SK-N-SH (cell line): ENCODE results near the gene FRAS1. TPM values are rescaled to one million over a fixed set of nuclear protein-coding genes. Genes with fewer than 3 reads are reported as not detected.

Source experiments
- CTCF ChIA-PET: fragments of 300-600, 350-600 bp; formaldehyde crosslinking; extraction: SDS; loops from one replicate; lab custom pipeline; 2021; lab: Yijun Ruan, JAX
- POLR2A ChIA-PET: fragments of 350-600 bp; sonication (Branson Sonifier 250); formaldehyde crosslinking; extraction: SDS; loops from one replicate; lab custom pipeline; 2020; ENCODE audit warnings: antibody characterized with exemption, inconsistent platforms; lab: Yijun Ruan, JAX
- DNase-seq: peaks from one replicate; pipeline ENCODE4 v3.0.0; 2012
- H2AFZ ChIP-seq: fragments of 200-600 bp; sonication (generic); 2 replicates; pipeline ENCODE4 v1.8.1; 2016; ENCODE audit warnings: antibody characterized with exemption, mild to moderate bottlenecking, low read depth
- H3F3A ChIP-seq: fragments of 200-600 bp; sonication (generic); replicated peaks from 2 replicates; pipeline ENCODE3; 2016; ENCODE audit warnings: antibody characterized with exemption, mild to moderate bottlenecking; ENCODE audit not compliant: insufficient read depth
- H3K27ac ChIP-seq, 2 experiments: fragments of 200-500 bp in 1 of 2; fragments of 200-600 bp in 1 of 2; sonication (Bioruptor generic) in 1 of 2; sonication (generic), shearing (Covaris generic) in 1 of 2; 2 replicates each; pipeline versions ENCODE4 v1.5.1 to v1.6.1; 2014 to 2016; ENCODE audit warnings: low read depth in 2 of 2, inconsistent platforms in 1 of 2, low read length in 1 of 2, mild to moderate bottlenecking in 1 of 2, mixed read lengths in 1 of 2
- H3K27me3 ChIP-seq: fragments of 200-600 bp; sonication (generic), shearing (Covaris generic); 2 replicates; pipeline ENCODE4 v1.6.1; 2016; ENCODE audit warnings: mixed run types; ENCODE audit not compliant: insufficient read depth
- H3K36me3 ChIP-seq, 2 experiments: fragments of 200-500 bp in 1 of 2; fragments of 200-600 bp in 1 of 2; sonication (Bioruptor generic) in 1 of 2; sonication (generic) in 1 of 2; replicated peaks in 1 of 2; 2 replicates each; pipeline versions ENCODE3 to v1.5.1; 2014 to 2016; ENCODE audit warnings: low read length in 1 of 2, mild to moderate bottlenecking in 1 of 2; ENCODE audit not compliant: insufficient read depth in 2 of 2, control insufficient read depth in 1 of 2
- H3K4me1 ChIP-seq, 2 experiments: fragments of 200-500 bp in 1 of 2; fragments of 200-600 bp in 1 of 2; sonication (Bioruptor generic) in 1 of 2; sonication (generic), shearing (Covaris generic) in 1 of 2; 2 replicates each; pipeline versions ENCODE4 v1.5.1 to v1.6.1; 2014 to 2016; ENCODE audit warnings: low read depth in 1 of 2, low read length in 1 of 2, mixed run types in 1 of 2; ENCODE audit not compliant: insufficient read depth in 2 of 2, control insufficient read depth in 1 of 2
- H3K4me2 ChIP-seq: fragments of 200-600 bp; sonication (generic), shearing (Covaris generic); 2 replicates; pipeline ENCODE4 v1.6.1; 2017; ENCODE audit warnings: mixed run types
- H3K4me3 ChIP-seq, 2 experiments: fragments of 200-500 bp in 1 of 2; fragments of 200-600 bp in 1 of 2; sonication (Bioruptor generic) in 1 of 2; sonication (generic), shearing (Covaris generic) in 1 of 2; 2 replicates each; pipeline versions ENCODE4 v1.5.1 to v1.8.1; 2014 to 2016; ENCODE audit warnings: low read depth in 2 of 2, inconsistent platforms in 1 of 2, low read length in 1 of 2, mild to moderate bottlenecking in 1 of 2, mixed read lengths in 1 of 2, moderate library complexity in 1 of 2
- H3K79me2 ChIP-seq: fragments of 200-600 bp; sonication (generic); 2 replicates; pipeline ENCODE4 v1.8.1; 2017; ENCODE audit warnings: mild to moderate bottlenecking; ENCODE audit not compliant: insufficient read depth
- H3K9ac ChIP-seq: fragments of 200-600 bp; sonication (generic); 2 replicates; pipeline ENCODE4 v1.6.1; 2017; ENCODE audit warnings: mixed run types
- H3K9me2 ChIP-seq: fragments of 200-600 bp; sonication (generic); 2 replicates; pipeline ENCODE4 v1.6.1; 2017; ENCODE audit warnings: mixed run types
- H3K9me3 ChIP-seq: fragments of 200-600 bp; sonication (generic); 2 replicates; pipeline ENCODE4 v1.6.1; 2017; ENCODE audit warnings: mixed run types, mild to moderate bottlenecking, moderate library complexity
- H4K20me1 ChIP-seq: fragments of 200-600 bp; sonication (generic); 2 replicates; pipeline ENCODE4 v1.6.1; 2017; ENCODE audit warnings: mild to moderate bottlenecking, mixed run types; ENCODE audit not compliant: insufficient read depth
- CTCF ChIP-seq: fragments of 200-600 bp; sonication (generic); IDR thresholded peaks from 2 replicates; pipeline ENCODE4 v1.6.1; 2017; ENCODE audit warnings: antibody characterized with exemption, mild to moderate bottlenecking, moderate library complexity
- FOSL2 ChIP-seq: IDR thresholded peaks from 2 replicates; pipeline ENCODE4 v1.4.0; 2012; ENCODE audit warnings: low read depth, mild to moderate bottlenecking, moderate library complexity, borderline replicate concordance
- FOXJ3 ChIP-seq: sonication (generic); formaldehyde crosslinking; IDR thresholded peaks from 2 replicates; pipeline ENCODE4 v1.5.1; 2020; ENCODE audit warnings: mild to moderate bottlenecking, missing genetic modification reagents
- GABPA ChIP-seq: IDR thresholded peaks from 2 replicates; pipeline ENCODE4 v1.4.0; 2012; ENCODE audit warnings: low read depth, mild to moderate bottlenecking
- MXI1 ChIP-seq: IDR thresholded peaks from 2 replicates; pipeline ENCODE4 v1.6.1; 2012; ENCODE audit warnings: mild to moderate bottlenecking, low read depth, low read length, improper control_type of control experiment
- NRF1 ChIP-seq: IDR thresholded peaks from 2 replicates; pipeline ENCODE4 v1.6.1; 2012; ENCODE audit warnings: low read depth, mild to moderate bottlenecking, low read length
- POLR2AphosphoS5 ChIP-seq: IDR thresholded peaks from 2 replicates; pipeline ENCODE4 v1.6.1; 2012; ENCODE audit warnings: low read depth, low read length
- RCOR1 ChIP-seq: fragments of 150-350 bp; IDR thresholded peaks from 2 replicates; pipeline ENCODE4 v1.6.1; 2017; ENCODE audit warnings: antibody characterized with exemption, low read length
- REST ChIP-seq: IDR thresholded peaks from 2 replicates; pipeline ENCODE4 v1.6.1; 2012; ENCODE audit warnings: mild to moderate bottlenecking, low read depth, low read length, moderate library complexity
- TEAD4 ChIP-seq: IDR thresholded peaks from 2 replicates; pipeline ENCODE4 v1.4.0; 2012; ENCODE audit warnings: mild to moderate bottlenecking, borderline replicate concordance; ENCODE audit not compliant: insufficient read depth
- YY1 ChIP-seq: IDR thresholded peaks from 2 replicates; pipeline ENCODE4 v1.4.0; 2012; ENCODE audit warnings: low read depth, mild to moderate bottlenecking
- WGBS: methylation state at CpG from one replicate; pipeline ENCODE4 v1.1.6; 2017; ENCODE audit warnings: low lambda C conversion rate; 5-methylcytosine and 5-hydroxymethylcytosine counted together
- polyA plus RNA-seq, 3 experiments: library from polyadenylated mRNA; depleted of rRNA; stranded (reverse); fragments of >200 nt; gene quantifications; 2 replicates each; pipeline ENCODE4 v1.2.3, GENCODE V29; 2012

FRAS1 gene
- polyA plus RNA-seq, 1 of the 3 experiments (the other 2 are of a cell fraction), result 8.3 TPM

DNA sequence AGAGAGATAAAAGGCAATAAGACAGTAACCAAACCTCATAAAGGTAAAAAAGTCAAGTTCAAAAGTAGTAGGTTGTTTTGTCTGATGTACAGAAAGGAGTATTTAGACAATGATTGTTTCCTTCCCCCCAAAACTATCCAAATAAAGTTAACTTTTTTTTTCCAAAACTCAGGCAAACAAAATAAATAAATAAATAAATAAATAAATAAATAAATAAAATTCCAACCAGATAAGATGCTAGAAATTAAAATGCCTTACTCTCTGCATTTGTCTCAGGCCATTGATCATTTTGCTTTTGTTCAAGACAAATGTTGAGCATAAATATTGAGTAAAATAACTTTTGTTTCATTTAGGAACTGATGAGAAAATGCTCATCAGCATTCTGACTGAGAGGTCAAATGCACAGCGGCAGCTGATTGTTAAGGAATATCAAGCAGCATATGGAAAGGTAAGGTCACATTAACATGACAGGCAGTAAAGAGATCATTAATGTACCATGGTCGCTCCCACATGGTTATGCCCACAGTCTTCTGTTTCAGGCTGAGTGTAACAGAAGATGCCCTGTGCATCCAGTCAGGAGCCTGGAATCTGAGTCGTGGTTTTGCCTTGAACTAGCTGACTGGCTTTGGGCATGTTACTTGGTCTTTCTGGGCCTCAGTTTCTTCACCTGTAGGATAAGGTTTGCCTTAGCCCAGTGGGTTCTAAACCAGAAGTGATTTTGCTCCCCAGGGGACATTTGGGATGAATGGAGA, 521.7 kb downstream of the FRAS1 start:
- H3F3A ChIP-seq, result no peaks in the 10 kb centered on the region
- 97% methylated on average over 2 of the region's 3 CpGs for WGBS
- no peaks in the 10 kb centered on the region for H3K9me2 ChIP-seq
- H3K9me3 ChIP-seq, result no peaks in the 10 kb centered on the region
- H3K4me2 ChIP-seq, result no peak overlapping the region
- no peaks in the 10 kb centered on the region for H3K79me2 ChIP-seq
- POLR2A ChIA-PET, result no interaction called here
- no peak overlapping the region for H3K4me3 ChIP-seq
- H3K36me3 ChIP-seq, result no peaks in the 10 kb centered on the region
- no peak overlapping the region for H3K9ac ChIP-seq
- no peak overlapping the region for H3K27ac ChIP-seq
- H3K27me3 ChIP-seq, result no peaks in the 10 kb centered on the region
- CTCF ChIA-PET, result no interaction called here
- TF ChIP-seq FOXJ3 (CRISPR knock-in tag) (no peak), GABPA (no peak), CTCF (no peak), RCOR1 (no peak), YY1 (no peak), REST (no peak), NRF1 (no peak)
- DNase-seq, result no peak
- H2AFZ ChIP-seq, result no peak overlapping the region
- H4K20me1 ChIP-seq, result no peaks in the 10 kb centered on the region
- H3K4me1 ChIP-seq, result no peaks in the 10 kb centered on the region

DNA sequence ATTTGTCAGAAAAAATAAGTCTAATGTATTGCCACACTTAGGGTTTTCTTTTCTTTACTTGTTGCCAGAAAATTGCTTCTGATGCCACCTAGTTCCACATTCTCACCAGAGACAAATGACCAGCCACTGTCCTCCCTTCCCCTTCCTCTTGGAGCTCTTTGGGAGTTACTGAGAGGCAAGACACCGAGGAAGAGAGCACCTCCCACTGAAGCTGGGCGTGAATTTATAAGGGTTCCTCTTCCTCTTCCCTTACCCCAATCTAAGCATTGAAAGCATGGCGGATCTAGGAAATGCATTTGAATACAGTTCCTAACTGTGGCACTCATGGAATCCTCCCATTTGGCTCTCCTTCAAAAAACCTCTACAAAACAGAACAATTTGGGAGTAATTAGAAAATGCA, 524.5 kb downstream of the FRAS1 start:
- H3K9me2 ChIP-seq, result no peaks in the 10 kb centered on the region
- POLR2A ChIA-PET, result no interaction called here
- CTCF ChIA-PET, result interaction anchor here (0.9 to 1.0 kb wide), 2 partner anchors 13 kb away, joined by 3 read pairs; no protein-coding TSS in a partner anchor
- no peaks in the 10 kb centered on the region for H3K27me3 ChIP-seq
- peaks cover 0 to 2% of the 10 kb centered on the region in 2 experiments for H3K36me3 ChIP-seq
- 91% methylated on average over 3 of the region's 3 CpGs for WGBS
- H3K4me3 ChIP-seq, result no peak overlapping the region
- no peak for DNase-seq
- 0 out of 4 replicates have a peak, but pooled peaks cover 0 to 5% of the 10 kb centered on the region in 2 experiments for H3K4me1 ChIP-seq
- no peak overlapping the region for H3K9ac ChIP-seq
- TF ChIP-seq MXI1, result no peak
- no peak for TF ChIP-seq FOSL2
- TF ChIP-seq POLR2AphosphoS5, result no peak
- no peak for TF ChIP-seq TEAD4
- H3K79me2 ChIP-seq, result no peaks in the 10 kb centered on the region
- H3K4me2 ChIP-seq, result no peak overlapping the region
- peaks cover 4% of the 10 kb centered on the region for H3F3A ChIP-seq
- H3K27ac ChIP-seq, result no peak overlapping the region
- H2AFZ ChIP-seq, result no peak overlapping the region
- no peaks in the 10 kb centered on the region for H3K9me3 ChIP-seq
- H4K20me1 ChIP-seq, result no peaks in the 10 kb centered on the region
